SK-N-SH (cell line): ENCODE data around the gene MCTP2.
A peak's percentile ranks its signal among the peaks of the same experiment; 100 is the strongest.

ENCODE experiments used
- CHD2 ChIP-seq: fragments of 150-350 bp; IDR thresholded peaks from 2 replicates; pipeline ENCODE4 v1.6.1; 2018; ENCODE audit warnings: low read length; ENCODE audit not compliant: partially characterized antibody
- EP300 ChIP-seq, 2 experiments: IDR thresholded peaks; 2 replicates each; pipeline versions ENCODE4 v1.4.0 to v1.6.1; 2012; ENCODE audit warnings: borderline replicate concordance in 1 of 2, low read depth in 1 of 2, low read length in 1 of 2
- FOXM1 ChIP-seq: IDR thresholded peaks from 2 replicates; pipeline ENCODE4 v1.4.0; 2012; ENCODE audit warnings: low read depth, mild to moderate bottlenecking
- MAX ChIP-seq: IDR thresholded peaks from 2 replicates; pipeline ENCODE4 v1.4.0; 2012; ENCODE audit warnings: low read depth
- POLR2AphosphoS5 ChIP-seq: IDR thresholded peaks from 2 replicates; pipeline ENCODE4 v1.6.1; 2012; ENCODE audit warnings: low read depth, low read length
- RAD21 ChIP-seq: IDR thresholded peaks from 2 replicates; pipeline ENCODE4 v1.6.1; 2012; ENCODE audit warnings: mild to moderate bottlenecking, low read length
- REST ChIP-seq: IDR thresholded peaks from 2 replicates; pipeline ENCODE4 v1.6.1; 2012; ENCODE audit warnings: mild to moderate bottlenecking, low read depth, low read length, moderate library complexity
- RFX5 ChIP-seq: IDR thresholded peaks from 2 replicates; pipeline ENCODE4 v1.6.1; 2012; ENCODE audit warnings: mild to moderate bottlenecking, improper control_type of control experiment, low read length
- TAF1 ChIP-seq: IDR thresholded peaks from 2 replicates; pipeline ENCODE4 v1.6.1; 2012; ENCODE audit warnings: low read depth, mild to moderate bottlenecking, low read length, moderate library complexity, borderline replicate concordance
- TCF12 ChIP-seq: IDR thresholded peaks from 2 replicates; pipeline ENCODE4 v1.4.0; 2012
- TEAD4 ChIP-seq: IDR thresholded peaks from 2 replicates; pipeline ENCODE4 v1.4.0; 2012; ENCODE audit warnings: mild to moderate bottlenecking, borderline replicate concordance; ENCODE audit not compliant: insufficient read depth
- TF ChIP-seq, protein P1 (sequence below): fragments of 200-600 bp; sonication (generic); IDR thresholded peaks from 2 replicates; pipeline ENCODE4 v1.6.1; 2017; ENCODE audit warnings: antibody characterized with exemption, mild to moderate bottlenecking, moderate library complexity
- TF ChIP-seq, protein P2 (sequence below): fragments of 150-350 bp; IDR thresholded peaks from 2 replicates; pipeline ENCODE4 v1.6.1; 2016; ENCODE audit warnings: mild to moderate bottlenecking, low read depth, low read length

- no peak for TF ChIP-seq POLR2AphosphoS5
- TF ChIP-seq, protein P1, sequence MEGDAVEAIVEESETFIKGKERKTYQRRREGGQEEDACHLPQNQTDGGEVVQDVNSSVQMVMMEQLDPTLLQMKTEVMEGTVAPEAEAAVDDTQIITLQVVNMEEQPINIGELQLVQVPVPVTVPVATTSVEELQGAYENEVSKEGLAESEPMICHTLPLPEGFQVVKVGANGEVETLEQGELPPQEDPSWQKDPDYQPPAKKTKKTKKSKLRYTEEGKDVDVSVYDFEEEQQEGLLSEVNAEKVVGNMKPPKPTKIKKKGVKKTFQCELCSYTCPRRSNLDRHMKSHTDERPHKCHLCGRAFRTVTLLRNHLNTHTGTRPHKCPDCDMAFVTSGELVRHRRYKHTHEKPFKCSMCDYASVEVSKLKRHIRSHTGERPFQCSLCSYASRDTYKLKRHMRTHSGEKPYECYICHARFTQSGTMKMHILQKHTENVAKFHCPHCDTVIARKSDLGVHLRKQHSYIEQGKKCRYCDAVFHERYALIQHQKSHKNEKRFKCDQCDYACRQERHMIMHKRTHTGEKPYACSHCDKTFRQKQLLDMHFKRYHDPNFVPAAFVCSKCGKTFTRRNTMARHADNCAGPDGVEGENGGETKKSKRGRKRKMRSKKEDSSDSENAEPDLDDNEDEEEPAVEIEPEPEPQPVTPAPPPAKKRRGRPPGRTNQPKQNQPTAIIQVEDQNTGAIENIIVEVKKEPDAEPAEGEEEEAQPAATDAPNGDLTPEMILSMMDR, result peak; percentile 47
- TF ChIP-seq MAX, result no peak
- TF ChIP-seq FOXM1, result no peak
- TF ChIP-seq EP300 (IDR thresholded peaks at IDR 0.05; ENCODE audit: borderline replicate concordance in 1 of 2, low read depth in 1 of 2, low read length in 1 of 2), result no peak
- TF ChIP-seq RFX5, result no peak
- no peak for TF ChIP-seq REST
- peak; percentile 73 for TF ChIP-seq RAD21
- TF ChIP-seq TAF1, result no peak
- TF ChIP-seq, protein P2, sequence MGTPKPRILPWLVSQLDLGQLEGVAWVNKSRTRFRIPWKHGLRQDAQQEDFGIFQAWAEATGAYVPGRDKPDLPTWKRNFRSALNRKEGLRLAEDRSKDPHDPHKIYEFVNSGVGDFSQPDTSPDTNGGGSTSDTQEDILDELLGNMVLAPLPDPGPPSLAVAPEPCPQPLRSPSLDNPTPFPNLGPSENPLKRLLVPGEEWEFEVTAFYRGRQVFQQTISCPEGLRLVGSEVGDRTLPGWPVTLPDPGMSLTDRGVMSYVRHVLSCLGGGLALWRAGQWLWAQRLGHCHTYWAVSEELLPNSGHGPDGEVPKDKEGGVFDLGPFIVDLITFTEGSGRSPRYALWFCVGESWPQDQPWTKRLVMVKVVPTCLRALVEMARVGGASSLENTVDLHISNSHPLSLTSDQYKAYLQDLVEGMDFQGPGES, result no peak
- TF ChIP-seq TCF12, result no peak
- TF ChIP-seq TEAD4, result no peak
- no peak for TF ChIP-seq CHD2
Measured at GRCh38 chr15:94412979-94413746, 181.8 kb downstream of the MCTP2 start.
